Sigmoid colon (tissue), 3 donors: Measurements from ENCODE around the gene DUSP7.

ENCODE experiments used
- CTCF ChIP-seq, 4 experiments: fragments of 450-650 bp in 3 of 4; fragments of 200-600 bp in 1 of 4; IDR thresholded peaks; one replicate each; pipeline ENCODE4 v1.5.1; 2016 to 2019; ENCODE audit warnings: antibody characterized with exemption in 4 of 4, mild to moderate bottlenecking in 3 of 4, moderate library complexity in 2 of 4
- POLR2A ChIP-seq, 2 donors: fragments of 450-650 bp; IDR thresholded peaks; one replicate each; pipeline ENCODE4 v1.6.1; 2016; ENCODE audit warnings: antibody characterized with exemption in 2 of 2, mild to moderate bottlenecking in 2 of 2, moderate library complexity in 2 of 2

- no peak for TF ChIP-seq CTCF (IDR thresholded peaks at IDR 0.05)
- no peak for TF ChIP-seq POLR2A (IDR thresholded peaks at IDR 0.05)
These were observed 28.0 kb upstream of the DUSP7 start for GRCh38 chr3:52084216-52084945.
